NT2/D1 (cell line): ENCODE measurements around the gene COQ10B.
"Not testable (repeated sequence)": the region's sequence is repeated elsewhere in the genome, so short reads cannot be mapped to it uniquely, and the experiment has no call there.

Source experiments
- SUZ12 ChIP-seq: IDR thresholded peaks from 2 replicates; pipeline ENCODE4 v1.6.1; 2011; ENCODE audit not compliant: insufficient read length, insufficient read depth; ENCODE audit errors: extremely low read depth
- YY1 ChIP-seq: IDR thresholded peaks from 2 replicates; pipeline ENCODE4 v1.6.1; 2011; ENCODE audit not compliant: insufficient read length, insufficient read depth

DNA sequence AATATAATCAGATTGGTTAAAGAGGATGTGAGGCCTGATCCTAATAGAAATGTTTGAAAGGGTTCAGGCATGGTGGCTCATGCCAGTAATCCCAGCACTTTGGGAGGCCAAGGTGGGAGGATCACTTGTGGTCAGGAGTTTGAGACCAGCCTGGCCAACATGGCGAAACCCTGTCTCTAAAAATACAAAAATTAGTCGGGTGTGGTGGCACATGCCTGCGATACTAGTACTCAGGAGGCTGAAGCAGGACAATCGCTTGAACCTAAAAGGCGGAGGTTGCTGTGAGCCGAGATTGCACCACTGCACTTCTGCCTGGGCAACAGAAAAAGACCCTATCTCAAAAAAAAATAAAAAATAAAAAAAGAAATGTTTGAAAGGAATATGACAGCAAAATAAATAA is 20.8 kb upstream of the COQ10B start:
- not testable (repeated sequence) for TF ChIP-seq YY1, SUZ12
